HG03575 (cell line): ENCODE data around the gene CSNK1G1.
"Not testable (repeated sequence)": the region's sequence is repeated elsewhere in the genome, so short reads cannot be mapped to it uniquely, and the experiment has no call there.

Experiments
- ATAC-seq: cut with Tn5 transposase; IDR thresholded peaks from one replicate; pipeline ENCODE4 v1.9.1; 2021; ENCODE audit not compliant: unreplicated experiment, insufficient number of reproducible peaks, low FRiP score; ENCODE audit errors: extremely low read depth

The CSNK1G1 gene

DNA sequence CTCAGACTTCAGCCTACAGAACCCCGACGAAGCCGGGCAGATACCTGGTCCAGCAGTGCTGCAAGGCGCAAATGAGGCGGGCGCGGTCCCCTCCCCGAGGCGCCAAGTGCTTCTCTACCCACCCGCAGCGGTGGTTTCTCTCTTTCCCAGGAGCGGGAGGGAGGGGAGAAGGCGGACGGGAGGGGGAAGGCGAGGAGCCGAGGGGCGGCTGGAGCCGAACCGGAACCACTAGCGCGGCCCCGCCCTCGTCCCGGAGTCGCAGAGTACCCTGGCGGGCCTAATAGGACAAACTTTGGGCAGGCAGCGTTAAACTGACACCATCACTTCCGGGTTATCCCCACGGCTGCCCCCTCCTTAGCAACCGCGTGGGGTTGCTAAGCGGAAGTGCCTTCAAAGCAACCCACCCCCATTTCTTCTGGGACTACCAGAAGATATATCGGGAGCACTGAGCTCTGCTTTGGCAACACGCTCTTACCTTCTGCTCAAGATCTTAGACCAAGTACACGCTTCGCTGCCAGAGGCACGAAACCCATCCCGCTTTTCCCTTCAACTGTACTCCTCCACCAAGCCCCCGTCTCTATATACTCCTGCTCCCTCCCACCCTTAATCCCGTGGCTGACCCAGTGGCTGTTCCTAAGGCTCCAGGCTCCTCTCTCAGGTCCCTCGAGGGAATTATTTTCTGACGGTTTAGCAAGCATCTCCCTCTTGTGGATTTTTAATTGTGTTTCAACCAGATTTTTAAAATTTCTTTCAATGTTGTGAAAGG lies at the start of gene CSNK1G1:
TSS of gene CSNK1G1 (minus strand) at position 230 of the 766 bp plus-strand sequence. CDS start 55,674 bp downstream, outside the sequence.
- peak; percentile 71 for ATAC-seq

DNA sequence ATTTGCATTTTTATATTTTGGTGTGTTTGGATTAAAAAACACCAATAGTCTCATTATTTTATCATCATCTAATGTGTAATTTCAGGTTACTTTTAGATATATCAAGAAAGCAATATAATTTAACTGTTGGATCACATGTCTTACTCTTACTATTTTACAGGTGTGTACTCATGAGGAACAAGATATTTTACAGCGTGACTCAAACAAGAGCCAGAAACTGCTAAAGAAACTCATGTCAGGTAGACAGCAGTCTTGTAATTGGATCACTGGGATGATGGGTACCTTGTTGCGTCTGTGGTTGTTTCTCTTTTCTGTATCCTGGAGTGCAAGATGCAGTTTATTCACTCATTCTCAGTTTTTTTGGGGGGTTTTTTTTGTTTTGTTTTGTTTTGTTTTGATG lies 44.6 kb upstream of the CSNK1G1 start:
- ATAC-seq: no peak

DNA sequence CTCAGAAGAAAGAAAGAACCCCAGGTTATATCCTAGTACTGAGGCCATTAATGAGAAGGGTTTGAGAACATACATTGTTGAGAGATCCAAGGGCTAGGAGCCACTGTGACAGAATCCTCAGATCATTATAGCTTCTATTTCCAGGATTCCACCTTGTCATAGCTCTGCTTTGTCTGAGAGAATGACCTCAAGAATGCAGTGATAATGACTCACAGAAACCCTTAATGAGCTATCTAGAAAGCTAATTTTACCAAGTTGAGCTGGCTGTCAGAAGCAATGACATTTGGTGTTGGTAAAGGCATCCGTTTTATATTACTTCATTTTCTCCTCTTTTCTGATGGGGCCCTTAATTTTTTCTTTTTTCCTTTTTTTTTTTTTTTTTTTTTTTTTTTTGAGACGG lies 42.6 kb upstream of the CSNK1G1 start:
- no peak for ATAC-seq

DNA sequence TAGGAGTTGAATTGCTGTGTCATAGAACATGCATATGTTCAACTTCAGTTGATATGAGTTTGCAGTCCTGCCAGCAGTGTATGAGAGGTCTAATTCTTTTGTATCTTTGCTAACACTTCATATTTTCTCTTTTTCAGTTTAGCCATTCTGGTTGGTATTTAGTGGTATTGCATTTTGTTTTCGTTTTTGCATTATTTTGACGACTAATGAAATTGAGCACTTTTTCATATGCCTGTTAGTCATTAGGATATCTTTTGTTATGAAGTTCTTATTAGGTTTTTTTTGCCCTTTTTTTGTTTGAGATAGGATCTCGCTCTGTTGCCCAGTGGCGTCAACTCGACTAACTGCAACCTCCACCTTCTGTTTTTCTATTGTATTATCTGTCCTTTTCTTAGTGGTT lies 40.8 kb upstream of the CSNK1G1 start:
- ATAC-seq: no peak

DNA sequence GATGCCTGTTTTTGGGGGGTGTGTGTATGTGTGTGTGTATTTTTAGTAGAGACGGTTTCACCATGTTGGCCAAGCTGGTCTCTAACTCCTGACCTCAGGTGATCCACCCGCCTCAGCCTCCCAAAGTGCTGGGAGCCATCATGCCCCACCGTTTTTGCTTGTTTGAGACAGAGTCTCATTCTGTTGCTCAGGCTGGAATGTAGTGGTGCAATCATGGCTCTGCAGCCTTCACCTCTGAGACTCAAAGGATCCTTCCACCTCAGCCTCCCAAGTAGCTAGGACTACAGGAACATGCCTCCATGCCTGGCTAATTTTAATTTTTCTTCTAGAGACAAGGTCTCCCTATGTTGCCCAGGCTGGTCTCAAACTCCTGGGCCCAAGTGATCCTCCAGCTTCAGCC lies 36.5 kb upstream of the CSNK1G1 start:
- not testable (repeated sequence) for ATAC-seq

DNA sequence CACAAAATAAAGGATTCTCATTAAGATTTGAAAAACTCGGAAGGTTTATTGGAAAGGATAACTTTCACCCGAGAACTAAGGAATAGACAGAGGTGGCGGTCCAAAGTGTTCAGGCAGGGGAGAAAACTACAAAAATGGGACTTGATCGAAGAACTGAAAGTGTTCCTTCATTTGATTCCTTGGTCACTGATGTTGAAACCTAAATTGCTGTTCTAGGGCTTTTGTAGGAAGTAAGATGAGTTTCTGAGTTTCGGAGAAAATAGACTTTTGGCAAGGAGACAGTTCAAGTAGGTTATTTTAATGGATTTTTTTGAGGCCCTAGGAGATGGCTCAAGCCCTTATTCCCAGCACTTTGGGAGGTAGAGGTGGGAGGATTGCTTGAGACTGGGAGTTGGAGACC lies 33.1 kb upstream of the CSNK1G1 start:
- no peak for ATAC-seq

DNA sequence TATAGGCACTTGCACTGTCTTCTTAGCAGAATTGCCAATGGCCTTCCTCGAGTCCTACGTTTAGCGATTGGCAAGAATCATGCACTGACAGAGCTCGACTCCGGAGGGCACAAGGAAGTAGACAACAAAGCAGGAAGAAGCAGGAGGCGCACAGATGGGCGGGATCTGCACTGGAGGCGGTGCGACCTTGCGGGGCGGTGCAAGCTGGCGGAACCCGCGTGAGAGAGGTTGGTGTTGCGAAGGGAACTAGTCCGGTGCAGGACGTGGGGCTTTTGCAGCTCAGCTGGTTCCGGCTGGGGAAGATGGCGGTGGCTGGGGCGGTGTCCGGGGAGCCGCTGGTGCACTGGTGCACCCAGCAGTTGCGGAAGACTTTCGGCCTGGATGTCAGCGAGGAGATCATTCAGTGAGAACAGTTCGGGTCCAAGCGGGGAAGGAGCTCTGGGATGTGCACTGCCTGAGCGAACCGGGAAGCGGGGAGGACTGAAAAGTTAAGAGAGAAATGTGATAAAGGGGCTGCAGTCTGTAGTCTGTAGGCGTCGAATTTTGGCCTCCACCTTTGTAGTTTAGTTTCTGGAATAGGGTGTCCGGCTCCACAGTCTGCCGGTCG lies 31.7 kb upstream of the CSNK1G1 start, which contains the start of gene TRIP4:
TSS of gene TRIP4 (plus strand) at position 275 of the 607 bp plus-strand sequence. CDS start at position 303, 28 bp downstream.
- peak; percentile 72 for ATAC-seq

DNA sequence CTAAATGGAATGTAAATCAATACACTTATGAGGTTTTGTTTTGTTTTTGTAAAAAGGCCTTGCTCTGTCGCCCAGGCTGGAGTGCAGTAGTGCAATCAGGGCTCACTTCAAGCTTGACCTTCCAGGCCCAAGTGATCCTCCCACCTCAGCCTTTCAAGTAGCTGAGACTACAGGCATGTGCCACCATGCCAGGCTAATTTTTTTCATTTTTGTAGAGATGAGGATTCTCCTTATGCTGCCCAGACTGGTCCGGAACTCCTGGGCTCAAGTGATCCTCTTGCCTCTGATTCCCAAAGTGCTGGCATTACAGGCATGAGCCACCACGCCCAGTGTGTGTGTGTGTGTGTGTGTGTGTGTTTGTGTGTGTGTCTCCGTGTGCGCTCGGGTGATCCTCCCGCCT lies 30.3 kb upstream of the CSNK1G1 start:
- no peak for ATAC-seq

DNA sequence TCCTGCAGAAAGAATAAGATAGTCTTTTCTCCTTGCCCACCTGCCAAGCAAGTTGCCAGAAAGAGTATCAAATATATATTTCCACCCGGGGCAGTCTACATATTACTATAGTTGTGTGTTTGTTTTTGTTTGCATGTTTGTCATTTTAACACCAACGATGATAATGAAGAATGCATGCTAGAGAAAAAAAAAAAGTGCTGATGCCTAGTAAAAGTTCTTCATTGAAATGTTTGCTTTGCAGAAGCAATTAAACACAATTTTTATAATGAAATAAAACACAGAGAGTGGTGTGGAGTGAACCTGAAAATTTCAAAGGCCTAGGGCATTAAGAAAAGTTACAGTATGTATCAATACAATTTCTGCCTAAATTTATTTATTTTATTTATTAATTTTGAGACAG lies 27.8 kb upstream of the CSNK1G1 start:
- ATAC-seq: no peak

DNA sequence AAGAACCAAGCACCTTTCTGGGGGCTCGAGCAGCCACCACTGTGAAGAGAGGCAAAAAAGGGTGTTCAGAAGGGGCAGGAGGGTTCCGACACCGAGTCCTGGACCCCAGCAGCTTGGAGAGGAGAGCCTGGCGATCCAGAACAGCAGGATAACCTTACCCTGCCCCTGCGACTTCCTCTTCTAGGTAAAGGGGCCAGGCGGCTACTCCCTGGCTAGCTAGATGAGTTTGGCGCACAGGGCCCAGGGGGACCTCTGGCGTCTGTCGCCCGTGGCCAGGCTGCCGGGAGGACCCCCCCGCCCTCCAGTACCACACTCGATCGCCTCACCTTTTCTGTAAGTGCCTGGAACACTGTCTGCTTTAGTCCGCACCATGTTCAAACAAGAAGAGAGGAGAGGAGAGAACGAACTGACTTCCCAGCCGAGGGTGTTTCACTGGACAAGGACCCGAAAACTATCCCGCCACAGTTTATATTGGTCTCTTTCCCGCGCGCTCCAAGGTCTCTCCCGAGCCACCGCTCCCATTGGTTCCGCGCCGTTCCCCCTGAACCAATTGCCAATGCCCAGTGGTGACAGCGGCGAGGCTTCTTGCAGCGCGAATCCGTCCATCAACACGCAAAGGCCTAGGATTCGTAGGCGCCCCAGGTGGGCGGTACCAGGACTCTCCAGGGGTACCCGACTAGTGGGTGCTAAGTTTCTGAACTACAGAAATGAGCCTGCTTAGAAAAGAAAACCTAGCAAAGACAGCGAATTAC lies 25.2 kb upstream of the CSNK1G1 start, which contains the start of gene PCLAF:
TSS of gene PCLAF (minus strand) at position 442 of the 752 bp plus-strand sequence. CDS start at position 372, 70 bp downstream.
- ATAC-seq: peak; percentile 81

DNA sequence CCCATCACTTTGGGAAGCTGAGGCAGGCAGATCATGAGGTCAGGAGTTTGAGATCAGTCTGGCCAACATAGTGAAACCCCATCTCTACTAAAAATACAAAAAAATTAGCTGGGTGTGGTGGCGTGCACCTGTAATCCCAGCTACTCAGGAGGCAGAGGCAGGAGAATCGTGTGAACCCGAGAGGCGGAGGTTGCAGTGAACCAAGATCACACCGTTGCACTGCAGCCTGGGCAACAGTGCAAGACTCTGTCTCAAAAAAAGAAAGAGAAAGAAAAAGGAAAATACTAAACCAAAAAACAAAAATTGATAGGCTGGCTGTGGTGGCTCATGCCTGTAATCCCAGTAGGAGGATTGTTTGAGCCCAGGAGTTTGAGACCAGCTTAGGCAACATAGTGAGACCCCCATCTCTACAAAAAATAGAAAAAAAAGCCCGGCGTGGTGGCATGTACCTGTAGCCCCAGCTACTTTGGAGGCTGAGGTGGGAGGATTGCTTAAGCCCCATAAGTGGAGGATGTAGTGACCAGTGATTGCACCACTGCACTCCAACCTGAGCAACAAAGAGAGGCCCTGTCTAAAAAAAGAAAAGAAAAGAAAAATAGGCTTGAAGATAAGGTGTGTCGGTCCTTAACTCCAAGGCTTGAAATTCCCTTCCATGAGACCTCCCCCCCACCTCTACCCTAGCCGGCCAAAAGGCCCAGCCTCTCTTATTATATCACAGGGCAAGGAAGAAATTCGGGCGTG lies 24.3 kb upstream of the CSNK1G1 start:
- not testable (repeated sequence) for ATAC-seq

DNA sequence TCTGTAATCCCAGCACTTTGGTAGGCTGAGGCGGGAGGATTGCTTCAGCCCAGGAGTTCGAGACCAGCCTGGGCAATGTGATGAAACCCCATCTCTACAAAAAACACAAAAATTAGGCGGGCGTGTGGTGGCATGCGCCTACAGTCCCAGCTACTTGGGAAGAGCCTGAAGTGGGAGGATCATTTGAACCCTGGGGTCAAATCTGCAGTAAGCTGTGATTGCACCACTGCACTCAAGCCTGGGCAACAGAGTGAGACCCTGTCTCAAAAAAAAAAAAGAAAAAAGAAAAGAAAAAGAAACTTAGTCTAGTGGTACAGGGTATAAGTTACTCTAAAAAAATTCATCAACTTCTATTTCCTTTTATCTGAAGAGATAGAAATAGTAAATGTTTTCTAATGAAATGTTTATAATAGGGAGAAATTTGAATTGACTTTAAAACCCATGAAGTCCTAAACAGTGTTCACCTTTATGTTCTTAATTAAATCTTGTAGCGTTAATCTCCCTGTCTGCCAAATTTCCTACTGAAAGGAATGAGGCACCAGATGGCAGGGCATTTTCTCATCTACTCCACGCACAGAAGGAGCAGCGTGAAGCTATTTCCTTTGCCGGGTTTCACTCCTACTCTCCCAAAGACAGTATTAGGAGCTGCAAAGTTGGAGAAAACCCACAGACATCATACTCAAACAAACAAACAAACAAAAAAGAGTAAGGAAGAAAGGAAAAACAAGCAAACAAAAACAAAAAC lies 23.4 kb upstream of the CSNK1G1 start:
- no peak for ATAC-seq

DNA sequence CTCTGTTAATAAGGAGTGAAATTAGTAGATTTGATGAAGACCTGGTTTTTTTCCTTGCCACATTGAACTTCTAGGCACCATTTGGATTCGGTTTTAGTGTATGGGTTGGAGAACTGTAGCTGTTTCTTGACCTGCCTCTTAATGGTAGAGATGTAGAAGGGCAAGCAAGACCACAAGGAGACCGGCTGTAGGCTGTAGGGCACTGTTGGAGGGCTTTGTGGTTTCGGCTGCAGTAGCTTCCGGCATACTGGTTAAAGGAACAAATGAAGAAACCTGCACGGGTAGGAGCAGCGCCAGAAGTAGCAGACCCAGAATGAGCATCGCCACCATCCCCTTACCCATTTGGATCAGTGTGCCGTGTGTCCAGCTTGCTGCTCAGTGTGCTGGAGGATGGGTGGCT lies 17.4 kb upstream of the CSNK1G1 start:
- no peak for ATAC-seq

DNA sequence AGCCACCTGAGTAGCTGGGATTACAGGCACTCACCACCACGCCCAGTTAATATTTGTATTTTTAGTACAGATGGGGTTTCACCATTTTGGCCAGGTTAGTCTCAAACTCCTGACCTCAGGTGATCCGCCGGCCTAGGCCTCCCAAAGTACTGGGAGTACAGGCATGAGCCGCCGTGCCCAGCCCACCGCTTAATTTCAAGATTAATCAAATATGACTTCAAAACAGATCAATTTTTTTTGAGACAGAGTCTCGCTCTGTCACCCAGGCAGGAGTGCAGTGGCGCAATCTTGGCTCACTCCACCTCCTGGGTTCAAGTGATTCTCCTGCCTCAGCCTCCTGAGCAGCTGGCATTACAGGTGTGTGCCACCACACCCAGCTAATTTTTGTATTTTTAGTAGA lies 15.4 kb upstream of the CSNK1G1 start:
- not testable (repeated sequence) for ATAC-seq

DNA sequence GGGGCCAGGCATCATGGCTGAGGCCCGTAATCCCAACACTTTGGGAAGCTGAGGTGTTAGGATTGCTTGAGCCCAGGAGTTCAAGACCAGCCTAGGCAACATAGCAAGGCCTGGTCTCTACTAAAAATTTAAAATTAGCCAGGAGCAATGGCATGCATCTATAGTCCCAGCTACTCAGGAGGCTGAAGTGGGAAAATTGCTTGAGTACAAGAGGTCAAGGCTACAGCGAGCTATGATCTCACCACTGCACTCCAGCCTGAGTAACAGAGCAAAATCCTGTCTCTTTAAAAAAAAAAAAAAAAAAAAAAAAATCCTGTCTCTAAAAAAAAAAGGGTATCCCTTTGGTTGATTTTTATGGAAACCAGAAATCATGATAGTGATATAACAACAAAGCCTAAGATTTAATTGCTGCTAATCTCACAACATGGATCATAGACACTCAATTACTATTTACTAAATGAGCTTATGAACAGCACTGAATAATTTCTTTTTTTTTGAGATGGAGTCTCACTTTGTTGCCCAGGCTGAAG lies 13.2 kb upstream of the CSNK1G1 start:
- ATAC-seq: no peak

DNA sequence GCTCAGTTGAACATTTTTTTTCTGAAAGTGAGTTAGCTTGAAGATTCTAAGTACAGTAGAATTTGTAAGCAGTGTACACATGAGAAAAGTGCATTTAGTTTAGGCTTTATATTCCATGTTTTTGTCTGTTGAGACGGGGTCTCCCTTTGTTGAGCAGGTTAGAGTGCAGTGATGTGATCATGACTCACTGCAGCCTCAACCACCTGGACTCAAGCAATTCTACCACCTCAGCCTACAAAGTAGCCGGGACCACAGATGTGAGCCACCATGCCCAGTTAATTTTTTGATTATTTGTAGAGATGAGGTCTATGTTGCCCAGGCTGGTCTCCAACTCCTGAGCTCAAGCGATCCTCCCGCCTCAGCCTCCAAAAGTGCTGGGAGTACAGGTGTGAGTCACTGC lies 5.3 kb upstream of the CSNK1G1 start:
- no peak for ATAC-seq

DNA sequence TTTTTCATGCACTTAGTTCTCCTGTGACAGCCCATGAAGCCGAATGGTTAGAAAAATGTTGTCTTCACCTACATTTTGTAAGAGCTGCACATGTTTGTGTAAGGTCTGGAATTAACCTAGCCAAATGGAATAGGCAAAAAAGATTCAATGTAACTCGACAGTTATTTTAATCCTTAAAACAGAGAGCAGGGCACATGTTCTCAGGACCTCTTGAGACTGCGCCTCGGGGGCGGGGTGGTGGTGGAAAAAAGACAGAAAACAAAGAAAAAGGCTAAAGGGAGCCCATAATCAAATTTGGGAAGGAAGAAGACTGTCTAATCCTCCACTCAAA lies 702 bp upstream of the CSNK1G1 start:
- no peak for ATAC-seq

DNA sequence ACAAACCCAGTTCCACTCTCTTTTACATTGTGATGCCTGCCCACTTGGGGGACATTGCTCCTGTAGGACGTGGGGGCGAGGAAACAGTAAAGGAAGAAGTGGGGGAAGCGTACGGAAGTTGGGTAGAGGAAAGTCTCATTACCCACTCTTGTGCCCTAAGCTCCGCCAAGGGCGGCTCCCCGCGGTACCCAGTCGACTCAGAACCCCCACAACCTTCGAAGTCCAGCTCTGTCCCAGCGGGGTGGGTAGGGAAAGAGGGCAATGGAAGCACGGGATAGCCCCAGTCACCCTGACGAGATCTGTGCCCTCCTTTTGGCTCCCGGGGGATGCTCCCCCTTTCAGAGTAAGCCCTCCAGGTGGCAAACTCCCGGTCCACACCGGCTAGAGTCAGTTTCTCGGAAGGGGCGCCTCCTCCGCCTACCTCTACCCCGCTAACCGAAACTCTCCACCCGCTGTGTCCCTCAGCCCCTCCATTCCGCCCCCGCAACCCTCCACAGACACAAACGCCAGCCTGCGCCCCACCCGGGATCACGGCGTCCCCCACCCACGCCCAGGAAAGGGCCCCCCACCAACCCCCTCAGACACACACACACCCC lies 527 bp downstream of the CSNK1G1 start:
- no peak for ATAC-seq
